Vagina (tissue), 2 donors: Measurements from ENCODE around the gene PPP1R9B. TPM values are rescaled to one million over a fixed set of nuclear protein-coding genes. Genes with fewer than 3 reads are reported as not detected.

ENCODE experiments used
- DNase-seq, 2 donors: peaks; one replicate each; pipeline ENCODE4 v3.0.0-alpha.2; 2017; ENCODE audit errors: extremely low spot score in 2 of 2
- H3K27ac ChIP-seq: fragments of 200-600 bp; sonication (generic); one replicate; pipeline ENCODE4 v1.5.1; 2019
- H3K27me3 ChIP-seq: fragments of 200-600 bp; sonication (generic); one replicate; pipeline ENCODE4 v1.5.1; 2019
- H3K36me3 ChIP-seq, 2 donors: fragments of 200-600 bp; sonication (generic); one replicate each; pipeline ENCODE4 v1.5.1; 2017 to 2019
- H3K4me1 ChIP-seq: fragments of 200-600 bp; sonication (generic); one replicate; pipeline ENCODE4 v1.5.1; 2019
- H3K4me3 ChIP-seq, 2 donors: fragments of 200-600 bp; sonication (generic); 1 replicate in 1 of 2; 2 replicates in 1 of 2; pipeline ENCODE4 v1.5.1; 2016 to 2019
- H3K9me3 ChIP-seq: fragments of 200-600 bp; sonication (generic); one replicate; pipeline ENCODE4 v1.5.1; 2019
- POLR2A ChIP-seq, 2 donors: fragments of 450-650 bp; IDR thresholded peaks; one replicate each; pipeline ENCODE4 v1.6.1; 2017; ENCODE audit warnings: antibody characterized with exemption in 2 of 2, mild to moderate bottlenecking in 2 of 2, moderate library complexity in 2 of 2
- POLR2AphosphoS5 ChIP-seq, 2 donors: sonication (generic); formaldehyde crosslinking; IDR thresholded peaks; one replicate each; pipeline ENCODE4 v1.9.0; 2017; ENCODE audit warnings: antibody characterized with exemption in 2 of 2, mild to moderate bottlenecking in 2 of 2, low read depth in 1 of 2; ENCODE audit not compliant: insufficient read depth in 1 of 2
- intact Hi-C: fragments of 100-400 bp; cut with DNase I; formaldehyde crosslinking; loops from one replicate; pipeline ENCODE4 v1.15.1; 2023
- total RNA-seq: library from RNA; depleted of rRNA; stranded (reverse); fragments of >200 nt; gene quantifications from one replicate; pipeline ENCODE4 v1.2.3, GENCODE V29; 2016
- TF ChIP-seq, protein P1 (sequence below), 3 experiments: fragments of 450-650 bp in 2 of 3; fragments of 200-600 bp in 1 of 3; sonication (generic) in 1 of 3; IDR thresholded peaks; one replicate each; pipeline ENCODE4 v1.5.1; 2017 to 2019; ENCODE audit warnings: antibody characterized with exemption in 3 of 3, mild to moderate bottlenecking in 2 of 3, moderate library complexity in 2 of 3

The PPP1R9B gene
- total RNA-seq, 1 donor from 2014 or later: 37.6 TPM

DNA sequence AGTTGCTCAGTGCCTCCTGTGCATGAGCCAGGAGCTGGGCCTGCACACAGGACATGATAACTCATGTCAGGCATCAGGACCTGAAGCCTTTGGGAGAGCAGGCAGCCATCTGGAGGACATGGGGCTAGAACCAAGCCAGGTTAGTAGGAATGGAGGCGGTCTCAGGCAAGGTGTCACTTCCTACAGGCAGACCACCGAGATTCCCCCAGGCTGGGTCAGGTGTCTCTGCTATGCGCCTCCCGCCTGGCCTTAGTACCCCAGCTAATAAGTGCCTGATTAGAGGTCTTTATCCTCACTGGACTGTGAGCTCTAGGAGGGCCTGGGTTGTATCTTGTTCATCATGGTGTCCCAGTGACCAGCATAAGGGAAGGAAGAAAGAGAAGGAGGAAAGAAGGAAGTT lies 36.1 kb downstream of the PPP1R9B start:
- H3K27me3 ChIP-seq: no peaks in the 10 kb centered on the region
- H3K36me3 ChIP-seq: peaks cover 0 to 14% of the 10 kb centered on the region in 2 donors
- DNase-seq: no peak
- TF ChIP-seq, protein P1, sequence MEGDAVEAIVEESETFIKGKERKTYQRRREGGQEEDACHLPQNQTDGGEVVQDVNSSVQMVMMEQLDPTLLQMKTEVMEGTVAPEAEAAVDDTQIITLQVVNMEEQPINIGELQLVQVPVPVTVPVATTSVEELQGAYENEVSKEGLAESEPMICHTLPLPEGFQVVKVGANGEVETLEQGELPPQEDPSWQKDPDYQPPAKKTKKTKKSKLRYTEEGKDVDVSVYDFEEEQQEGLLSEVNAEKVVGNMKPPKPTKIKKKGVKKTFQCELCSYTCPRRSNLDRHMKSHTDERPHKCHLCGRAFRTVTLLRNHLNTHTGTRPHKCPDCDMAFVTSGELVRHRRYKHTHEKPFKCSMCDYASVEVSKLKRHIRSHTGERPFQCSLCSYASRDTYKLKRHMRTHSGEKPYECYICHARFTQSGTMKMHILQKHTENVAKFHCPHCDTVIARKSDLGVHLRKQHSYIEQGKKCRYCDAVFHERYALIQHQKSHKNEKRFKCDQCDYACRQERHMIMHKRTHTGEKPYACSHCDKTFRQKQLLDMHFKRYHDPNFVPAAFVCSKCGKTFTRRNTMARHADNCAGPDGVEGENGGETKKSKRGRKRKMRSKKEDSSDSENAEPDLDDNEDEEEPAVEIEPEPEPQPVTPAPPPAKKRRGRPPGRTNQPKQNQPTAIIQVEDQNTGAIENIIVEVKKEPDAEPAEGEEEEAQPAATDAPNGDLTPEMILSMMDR (IDR thresholded peaks at IDR 0.05): no peak
- no peak for TF ChIP-seq POLR2A (IDR thresholded peaks at IDR 0.05)
- no peak for TF ChIP-seq POLR2AphosphoS5 (IDR thresholded peaks at IDR 0.05; ENCODE audit: insufficient read depth in 1 of 2, low read depth in 1 of 2)
- H3K27ac ChIP-seq: no peak overlapping the region
- H3K4me3 ChIP-seq: no peak overlapping the region
- intact Hi-C loops: loop anchor here (10.0 kb wide), 1 partner anchor 180 kb away; no protein-coding TSS in a partner anchor
- H3K4me1 ChIP-seq: peaks cover 36% of the 10 kb centered on the region
- no peaks in the 10 kb centered on the region for H3K9me3 ChIP-seq

DNA sequence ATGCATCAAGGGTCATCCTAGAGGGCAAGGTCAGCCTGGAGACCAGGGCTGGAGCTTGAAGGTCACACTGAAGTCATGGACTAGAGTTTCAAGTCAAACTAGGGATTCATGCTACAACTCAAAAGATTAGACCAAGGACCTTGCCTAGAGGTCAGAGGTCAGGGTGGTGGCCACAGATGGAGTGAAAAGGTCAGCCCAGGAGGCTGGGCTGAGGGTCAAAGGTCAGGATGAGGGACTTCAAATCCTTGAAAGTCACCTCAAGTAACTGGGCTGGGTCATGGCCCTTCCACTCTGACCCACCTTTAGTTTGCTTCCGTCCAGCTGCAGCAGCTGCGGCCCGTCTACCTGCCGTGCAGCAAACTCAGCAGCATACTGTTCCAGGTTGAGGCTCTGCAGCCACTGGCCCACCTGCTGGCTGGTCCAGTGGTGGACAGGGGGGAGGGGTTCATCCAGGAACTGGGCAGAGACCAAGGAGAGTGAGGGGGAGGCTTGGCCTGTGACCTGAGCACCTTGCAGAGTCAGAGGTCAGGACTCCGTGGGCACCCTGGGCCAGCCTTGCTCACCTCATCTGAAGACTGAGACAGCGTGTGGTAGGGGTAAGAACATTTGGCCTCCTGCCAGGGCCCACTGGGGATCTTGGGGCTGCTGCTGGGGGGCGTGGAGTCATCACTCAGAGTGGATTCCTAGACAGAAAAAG lies 36.7 kb downstream of the PPP1R9B start:
- Histone ChIP-seq H3K36me3 (peaks cover 0 to 19% of the 10 kb centered on the region in 2 donors), H3K4me3 (no peak overlapping the region), H3K4me1 (peaks cover 36% of the 10 kb centered on the region), H3K27ac (no peak overlapping the region), H3K9me3 (no peaks in the 10 kb centered on the region), H3K27me3 (no peaks in the 10 kb centered on the region)
- DNase-seq: no peak
- TF ChIP-seq, protein P1 (IDR thresholded peaks at IDR 0.05): no peak
- no peak for TF ChIP-seq POLR2A (IDR thresholded peaks at IDR 0.05)
- no peak for TF ChIP-seq POLR2AphosphoS5 (IDR thresholded peaks at IDR 0.05; ENCODE audit: insufficient read depth in 1 of 2, low read depth in 1 of 2)
- intact Hi-C loops: loop anchor here (10.0 kb wide), 1 partner anchor 181 kb away; no protein-coding TSS in a partner anchor

DNA sequence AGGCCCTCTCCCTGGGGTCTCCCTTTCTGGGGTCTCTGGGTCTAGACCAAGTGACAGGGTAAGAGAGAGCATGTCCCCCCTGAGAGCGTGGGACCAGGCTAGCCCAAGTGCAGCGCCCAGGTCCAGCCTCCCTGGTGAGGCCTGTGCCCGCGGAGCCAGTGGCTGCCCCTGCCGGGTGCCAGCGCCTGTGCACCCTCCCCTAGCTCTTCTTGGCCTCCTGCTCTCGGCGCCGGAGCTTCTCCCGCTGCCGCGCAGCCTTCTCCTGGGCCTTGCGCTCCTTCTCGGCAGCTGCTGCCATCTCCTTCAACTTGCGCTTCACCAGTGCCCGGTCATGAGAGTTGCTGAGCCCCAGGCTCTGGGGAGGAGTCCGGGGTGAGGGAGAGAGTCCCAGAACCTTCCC lies 37.8 kb downstream of the PPP1R9B start:
- no peaks in the 10 kb centered on the region for H3K27me3 ChIP-seq
- H3K4me1 ChIP-seq: peaks cover 35% of the 10 kb centered on the region
- peak overlapping the region; percentile 57 for H3K27ac ChIP-seq
- intact Hi-C loops: loop anchor here (10.0 kb wide), 1 partner anchor 182 kb away; no protein-coding TSS in a partner anchor
- no peak for DNase-seq
- peaks cover 0 to 28% of the 10 kb centered on the region in 2 donors for H3K36me3 ChIP-seq
- H3K4me3 ChIP-seq: no peak overlapping the region
- no peaks in the 10 kb centered on the region for H3K9me3 ChIP-seq
- TF ChIP-seq, protein P1 (IDR thresholded peaks at IDR 0.05): no peak
- peak in 1 of 2 donors; percentile 29 for TF ChIP-seq POLR2AphosphoS5 (IDR thresholded peaks at IDR 0.05; ENCODE audit: insufficient read depth in 1 of 2, low read depth in 1 of 2)
- TF ChIP-seq POLR2A (IDR thresholded peaks at IDR 0.05): no peak

DNA sequence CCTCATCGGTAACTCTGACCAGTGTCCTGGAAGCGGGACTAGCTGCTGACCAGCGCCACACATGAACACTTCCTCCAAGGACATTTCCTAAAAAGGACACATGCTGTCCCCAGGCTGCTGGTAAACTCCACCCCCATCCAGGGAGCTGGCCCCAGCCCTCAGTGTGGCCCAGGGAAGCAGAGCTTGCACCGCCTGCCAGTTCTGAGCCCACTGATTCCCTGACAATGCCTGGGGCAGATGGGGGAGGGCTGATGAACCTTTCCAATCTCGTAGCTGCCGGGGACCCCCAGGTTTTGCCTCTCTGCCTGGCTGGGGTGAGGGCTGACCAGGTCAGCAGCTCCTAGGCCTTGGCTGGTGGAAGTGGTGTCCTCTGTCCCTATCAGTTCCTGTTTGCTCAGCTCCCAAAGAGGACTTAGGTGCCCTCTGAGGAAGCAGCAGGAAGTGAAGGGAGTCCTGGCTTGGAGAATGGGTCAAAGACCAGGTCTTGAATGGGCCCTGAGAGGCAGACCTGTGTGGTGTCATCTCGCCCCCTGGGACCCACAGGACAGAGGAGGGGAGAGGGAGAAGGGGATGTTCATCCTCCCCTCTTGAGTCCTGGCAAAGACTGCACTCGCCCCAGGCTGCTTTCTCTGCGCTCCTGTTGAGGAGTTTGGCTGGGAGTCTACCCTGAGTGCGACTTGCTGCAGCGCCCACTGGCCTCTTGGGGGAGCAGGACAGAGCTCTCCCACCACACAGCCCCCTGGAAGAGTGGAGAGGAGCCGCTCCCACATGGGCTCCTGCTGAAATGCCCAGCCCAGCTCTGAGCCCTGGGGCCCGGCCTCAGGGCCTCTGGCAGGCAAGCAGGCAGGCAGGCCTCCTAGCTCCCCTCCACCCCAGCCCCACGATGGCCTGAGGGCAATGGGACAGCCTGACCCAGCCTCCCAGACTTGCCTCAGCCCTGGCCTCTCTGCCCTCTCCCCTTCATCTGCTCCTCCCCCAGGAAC lies 38.5 kb downstream of the PPP1R9B start:
- intact Hi-C loops: loop anchor here (10.0 kb wide), 1 partner anchor 183 kb away; no protein-coding TSS in a partner anchor
- no peak overlapping the region for H3K4me3 ChIP-seq
- H3K27ac ChIP-seq: peak overlapping the region; percentile 57
- no peaks in the 10 kb centered on the region for H3K9me3 ChIP-seq
- DNase-seq: no peak
- H3K4me1 ChIP-seq: peaks cover 27% of the 10 kb centered on the region
- H3K36me3 ChIP-seq: peaks cover 0 to 35% of the 10 kb centered on the region in 2 donors
- H3K27me3 ChIP-seq: no peaks in the 10 kb centered on the region
- TF ChIP-seq, protein P1 (IDR thresholded peaks at IDR 0.05): no peak
- peak in 1 of 2 donors; percentile 59 for TF ChIP-seq POLR2AphosphoS5 (IDR thresholded peaks at IDR 0.05; ENCODE audit: insufficient read depth in 1 of 2, low read depth in 1 of 2)
